Measurements from ENCODE around the gene MAN2A1.

Gene MAN2A1

DNA sequence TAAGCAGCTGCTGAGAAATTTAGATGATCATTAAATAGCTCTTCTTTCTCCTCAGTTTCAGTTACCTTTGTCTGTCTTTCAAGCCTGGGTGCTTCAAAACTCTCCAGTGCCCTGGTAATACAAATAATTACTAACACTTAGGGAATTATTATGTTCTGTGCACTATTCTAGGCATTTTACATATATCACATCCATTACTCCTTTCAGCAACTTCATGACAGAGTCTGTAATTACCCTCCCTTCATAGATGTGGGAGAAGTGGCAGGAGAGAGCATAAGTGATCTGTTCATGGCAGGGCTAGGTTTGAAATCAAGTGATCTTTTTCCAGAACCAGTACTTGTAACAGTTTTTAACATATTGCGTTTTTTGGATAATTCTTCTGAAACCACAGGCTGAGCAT, 32.0 kb downstream of the MAN2A1 start:
- DNase-seq (ENCODE audit: low read depth) = no peak
- no peak overlapping the region for H3K4me3 ChIP-seq (ENCODE audit: low read depth, low read length)
- no peak for TF ChIP-seq CTCF (IDR thresholded peaks at IDR 0.05; ENCODE audit: low read depth, low read length, missing control alignments)

DNA sequence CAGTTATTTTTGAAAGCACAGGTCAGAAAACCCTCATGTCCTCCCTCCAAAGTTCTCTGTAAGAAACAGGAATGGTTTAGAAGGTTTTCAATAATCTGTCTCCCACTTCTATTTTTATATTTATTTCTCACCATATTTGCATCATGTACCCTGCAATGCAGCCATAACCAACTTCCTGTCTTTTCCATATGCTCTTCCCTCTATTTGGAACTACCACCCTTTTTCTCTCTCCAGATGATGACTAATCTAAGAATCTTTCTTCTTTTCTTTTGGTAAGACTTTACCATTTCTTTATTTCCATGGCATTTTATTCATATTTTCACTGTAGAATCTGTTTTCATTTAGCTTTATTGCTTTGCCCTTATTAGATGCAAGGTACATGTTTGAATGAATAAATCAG, 33.9 kb downstream of the MAN2A1 start:
- no peak for DNase-seq (ENCODE audit: low read depth)
- no peak for TF ChIP-seq CTCF (IDR thresholded peaks at IDR 0.05; ENCODE audit: low read depth, low read length, missing control alignments)
- no peak overlapping the region for H3K4me3 ChIP-seq (ENCODE audit: low read depth, low read length)

DNA sequence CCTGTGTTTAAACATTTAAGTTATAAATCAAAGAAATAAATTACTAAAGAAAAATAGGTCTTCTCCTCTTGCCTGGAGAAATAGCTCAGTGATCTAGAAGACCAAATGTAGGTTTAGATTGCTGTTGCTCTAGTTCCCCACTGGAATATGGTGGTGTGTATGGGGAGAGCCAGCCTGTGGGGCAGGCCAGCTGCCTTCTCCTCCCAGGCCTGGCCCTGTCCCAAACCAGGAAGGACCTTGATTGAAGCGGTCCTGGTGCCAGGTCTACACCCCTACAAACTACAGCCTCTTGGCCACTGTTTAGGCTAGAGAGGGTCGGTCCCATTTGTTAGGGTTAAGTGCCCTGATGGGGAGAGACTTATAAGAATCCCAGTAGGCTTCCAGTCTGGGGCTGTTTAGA, 35.4 kb downstream of the MAN2A1 start:
- no peak for TF ChIP-seq CTCF (IDR thresholded peaks at IDR 0.05; ENCODE audit: low read depth, low read length, missing control alignments)
- DNase-seq (ENCODE audit: low read depth) = no peak
- H3K4me3 ChIP-seq (ENCODE audit: low read depth, low read length) = no peak overlapping the region

DNA sequence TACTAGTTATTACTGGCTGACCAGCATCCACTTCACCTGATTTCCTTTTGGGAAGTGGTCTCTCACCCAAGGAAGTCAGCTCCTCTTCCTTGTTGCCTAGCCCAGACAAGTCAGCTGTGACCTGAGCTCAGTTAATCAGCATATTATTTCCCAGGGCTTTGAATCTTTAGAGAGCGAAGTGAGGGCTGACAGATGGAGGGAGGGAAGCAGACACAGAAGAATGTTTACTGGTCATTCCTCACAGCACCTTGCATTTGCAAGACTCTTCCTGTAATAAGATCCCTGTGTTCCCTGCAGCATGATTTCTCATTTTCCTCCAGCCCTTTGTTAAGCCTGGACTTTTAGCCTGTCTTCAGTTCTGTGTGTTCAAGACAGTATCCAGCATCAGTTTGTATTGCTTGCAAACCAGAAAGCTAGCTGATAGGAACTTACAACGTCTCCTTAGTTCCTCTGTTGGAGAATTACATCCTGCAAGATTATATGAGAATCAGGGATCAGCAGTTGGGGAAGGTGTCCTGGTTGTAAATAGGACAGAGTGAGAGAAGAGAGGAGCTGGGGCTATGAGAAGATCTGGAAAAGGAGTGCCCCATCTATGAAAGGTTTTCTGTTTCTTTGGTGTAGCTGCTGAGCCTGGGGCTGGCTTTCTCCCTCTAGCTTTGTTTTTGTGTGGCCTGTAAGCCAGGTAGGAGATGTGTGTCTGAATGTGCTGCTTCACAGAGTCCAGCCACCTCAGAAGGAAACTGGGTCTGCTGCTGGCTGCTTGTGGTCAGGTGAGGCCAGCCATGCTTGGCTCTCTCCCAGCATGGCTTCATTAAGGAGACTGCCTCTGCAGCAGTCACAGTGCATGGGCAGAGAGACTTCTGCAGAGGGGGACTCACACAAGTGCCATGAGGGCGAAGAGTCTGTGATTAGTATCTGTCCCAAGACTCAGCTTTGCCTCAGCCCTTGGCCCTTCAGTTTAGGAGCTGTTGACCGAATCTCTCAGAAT, 50.3 kb downstream of the MAN2A1 start:
- TF ChIP-seq CTCF (IDR thresholded peaks at IDR 0.05; ENCODE audit: low read depth, low read length, missing control alignments) = no peak
- no peak overlapping the region for H3K4me3 ChIP-seq (ENCODE audit: low read depth, low read length)
- no peak for DNase-seq (ENCODE audit: low read depth)

DNA sequence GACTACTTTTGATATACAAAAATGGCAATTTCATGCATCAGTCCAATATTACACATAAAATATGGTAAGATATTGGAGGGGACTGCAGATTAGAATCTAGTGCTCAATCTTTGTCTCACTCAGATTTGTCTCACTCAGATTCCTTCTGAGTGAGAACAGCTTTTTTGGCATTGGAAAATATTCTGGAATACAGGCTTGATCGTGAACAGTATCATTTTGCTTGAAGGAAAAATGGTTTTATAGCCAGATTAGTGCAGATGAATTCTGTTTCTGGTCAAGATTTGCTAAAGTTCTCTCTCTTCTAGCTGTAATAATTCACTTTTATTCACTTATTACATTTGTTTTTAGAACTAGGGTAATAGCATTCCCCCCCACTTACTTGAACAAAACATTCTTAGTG, 51.2 kb downstream of the MAN2A1 start:
- no peak overlapping the region for H3K4me3 ChIP-seq (ENCODE audit: low read depth, low read length)

DNA sequence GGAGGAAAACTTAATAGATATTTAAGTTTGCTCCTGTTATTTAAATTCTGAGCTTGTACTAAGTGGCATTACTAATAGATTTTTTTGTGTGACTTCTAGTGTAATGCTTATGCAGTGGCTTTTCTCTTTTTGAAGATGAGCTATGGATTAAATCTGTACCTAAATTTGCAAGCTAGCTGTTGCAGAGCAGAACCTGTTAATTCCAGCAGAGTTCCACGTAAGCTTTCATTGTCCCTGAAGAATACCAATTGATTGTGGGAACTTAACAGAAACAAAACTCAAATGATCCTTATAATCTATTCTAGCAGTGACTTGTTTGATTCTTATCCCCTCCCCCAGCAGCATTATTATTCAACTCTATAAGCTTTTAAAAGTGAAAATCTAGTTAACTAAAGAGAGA, 51.7 kb downstream of the MAN2A1 start:
- DNase-seq (ENCODE audit: low read depth) = no peak
- no peak for TF ChIP-seq CTCF (IDR thresholded peaks at IDR 0.05; ENCODE audit: low read depth, low read length, missing control alignments)
- no peak overlapping the region for H3K4me3 ChIP-seq (ENCODE audit: low read depth, low read length)

More for the DNA sequence above, 51.2 kb downstream of the MAN2A1 start:
- DNase-seq (ENCODE audit: low read depth) = no peak
- TF ChIP-seq CTCF (IDR thresholded peaks at IDR 0.05; ENCODE audit: low read depth, low read length, missing control alignments) = no peak
